Sciatic nerve (tissue), 2 donors: ENCODE data around the gene IKBKG. TPM values are rescaled to one million over a fixed set of nuclear protein-coding genes. Genes with fewer than 3 reads are reported as not detected.
"Not testable (repeated sequence)": the region's sequence is repeated elsewhere in the genome, so short reads cannot be mapped to it uniquely, and the experiment has no call there.

Experiments used
- ATAC-seq: fragments of 200-7000 bp; cut with Tn5 transposase; one replicate; pipeline ENCODE4 v1.9.1; 2020; ENCODE audit warnings: mild to moderate bottlenecking, moderate library complexity
- DNase-seq: peaks from one replicate; pipeline ENCODE4 v3.0.0-alpha.2; 2020; ENCODE audit warnings: low spot score
- intact Hi-C: fragments of 100-400 bp; cut with DNase I; formaldehyde crosslinking; loops from one replicate; pipeline ENCODE4 v1.14.2; 2022
- total RNA-seq: library from RNA; stranded (reverse); fragmentation: NEBNext Ultra II Directional; extraction: Animal tissue kit (Norgen Biotek cat#: 25700); gene quantifications from one replicate; pipeline ENCODE4 v1.2.1, GENCODE V29; 2021
- donor health status: DM: no; HTN: no; CAD: no.
- donor health status: DM: no; HTN: no; CAD: no.

The IKBKG gene
- total RNA-seq, 1 donor from 2014 or later = 25.2 TPM

DNA sequence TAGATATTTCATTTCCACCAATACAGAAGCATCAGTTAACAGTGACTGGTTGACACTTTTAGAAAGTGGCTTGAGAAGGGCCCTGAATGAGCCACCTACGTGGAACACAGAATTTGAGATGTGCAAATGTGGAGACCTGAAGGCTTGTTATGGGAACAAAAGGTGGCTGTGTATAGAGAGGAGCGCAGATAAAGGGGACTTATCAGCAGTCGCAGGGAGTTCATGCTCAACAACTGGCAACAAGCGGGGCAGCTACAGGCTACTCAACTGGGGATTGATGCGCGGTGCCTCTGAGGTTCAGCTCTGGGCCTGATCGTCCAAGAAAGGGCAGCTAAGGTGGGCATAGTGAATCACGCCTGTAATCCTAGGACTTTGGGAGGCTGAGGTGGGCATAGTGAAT is 28.0 kb upstream of the IKBKG start:
- no peak for ATAC-seq
- intact Hi-C loops = no loop called here
- no peak for DNase-seq

- no peak for DNase-seq
- intact Hi-C loops = no loop called here
Measured at GRCh38 chrX:154525606-154526490, 21.6 kb upstream of the IKBKG start.

GRCh38 chrX:154526901-154527675 is 20.3 kb upstream of the IKBKG start:
- intact Hi-C loops = no loop called here
- DNase-seq (peak; percentile 85), ATAC-seq (peak; percentile 90)

More at GRCh38 chrX:154525606-154526490, 21.6 kb upstream of the IKBKG start:
- no peak for ATAC-seq

- DNase-seq (no peak), ATAC-seq (peak; percentile 25)
- intact Hi-C loops = no loop called here
Measured at GRCh38 chrX:154529206-154529612, 18.2 kb upstream of the IKBKG start.

GRCh38 chrX:154530286-154530685 is 17.1 kb upstream of the IKBKG start:
- ATAC-seq (no peak), DNase-seq (no peak)
- intact Hi-C loops = no loop called here

DNA sequence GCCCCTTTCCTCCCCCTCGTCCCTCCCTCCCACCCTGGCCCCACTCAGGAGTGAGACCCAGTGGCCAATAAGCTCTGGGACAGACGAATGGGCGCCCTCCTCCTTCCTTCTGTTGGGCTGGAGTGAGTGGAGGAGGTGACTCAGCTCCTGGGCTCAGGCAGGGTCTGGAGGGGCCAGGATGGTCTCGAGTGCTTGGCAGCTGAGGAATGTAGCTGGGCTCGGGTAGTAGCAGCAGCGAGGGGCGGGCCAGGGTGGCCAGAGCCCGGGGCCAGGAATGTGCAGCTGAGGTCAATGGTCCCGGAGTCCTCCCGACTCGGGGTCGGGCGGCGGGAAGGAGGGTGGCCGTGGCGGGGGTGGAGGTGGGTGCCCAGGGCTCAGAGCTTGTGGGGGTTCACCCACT is 15.8 kb upstream of the IKBKG start:
- ATAC-seq (no peak), DNase-seq (no peak)
- intact Hi-C loops = no loop called here

- DNase-seq = no peak
- intact Hi-C loops = no loop called here
Measured at GRCh38 chrX:154532690-154533089, 14.7 kb upstream of the IKBKG start.

DNA sequence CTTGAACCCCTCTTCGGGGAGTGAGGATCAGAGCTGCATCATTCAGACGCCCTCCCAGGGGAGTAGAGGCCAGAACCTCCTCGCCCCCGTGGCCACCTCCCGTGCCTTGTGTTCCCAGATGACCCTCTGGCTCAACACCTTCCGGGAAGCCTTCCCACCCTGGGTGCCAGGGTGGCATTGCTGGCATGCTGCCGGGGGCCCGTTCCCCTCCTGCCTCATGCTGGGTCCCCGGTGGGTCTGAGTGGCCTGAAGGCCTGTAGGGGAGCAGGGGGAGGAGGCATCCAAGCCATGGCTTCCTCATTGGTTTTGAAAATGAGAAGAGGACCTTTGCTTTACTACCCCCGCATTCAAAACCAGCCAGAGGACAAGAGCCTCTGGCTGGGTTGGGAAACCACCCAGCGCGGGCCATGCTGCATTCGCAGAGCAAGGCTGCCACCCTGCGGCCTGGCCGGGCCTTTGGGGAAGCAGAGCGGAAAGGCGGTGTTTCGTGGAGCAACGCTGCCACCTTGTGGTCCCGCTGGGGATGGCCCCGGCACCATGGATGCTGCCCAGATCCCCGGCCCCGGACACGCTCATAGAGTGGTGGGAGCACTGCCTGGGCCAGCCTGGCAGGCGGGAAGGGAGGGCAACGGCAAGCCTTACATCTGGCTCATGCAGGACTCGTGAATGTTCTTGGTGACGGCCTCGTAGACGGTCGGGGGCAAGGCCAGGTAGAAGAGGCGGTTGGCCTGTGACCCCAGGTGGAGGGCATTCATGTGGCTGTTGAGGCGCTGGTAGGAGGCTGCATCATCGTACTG is 12.7 kb upstream of the IKBKG start:
- intact Hi-C loops = no loop called here
- DNase-seq (peak; percentile 95), ATAC-seq (peak; percentile 91)

More at GRCh38 chrX:154532690-154533089, 14.7 kb upstream of the IKBKG start:
- no peak for ATAC-seq

- DNase-seq = no peak
- intact Hi-C loops = no loop called here
- no peak for ATAC-seq
Measured at GRCh38 chrX:154535892-154536291, 11.5 kb upstream of the IKBKG start.

GRCh38 chrX:154539077-154539476 is 8.3 kb upstream of the IKBKG start:
- no peak for ATAC-seq
- intact Hi-C loops = no loop called here

DNA sequence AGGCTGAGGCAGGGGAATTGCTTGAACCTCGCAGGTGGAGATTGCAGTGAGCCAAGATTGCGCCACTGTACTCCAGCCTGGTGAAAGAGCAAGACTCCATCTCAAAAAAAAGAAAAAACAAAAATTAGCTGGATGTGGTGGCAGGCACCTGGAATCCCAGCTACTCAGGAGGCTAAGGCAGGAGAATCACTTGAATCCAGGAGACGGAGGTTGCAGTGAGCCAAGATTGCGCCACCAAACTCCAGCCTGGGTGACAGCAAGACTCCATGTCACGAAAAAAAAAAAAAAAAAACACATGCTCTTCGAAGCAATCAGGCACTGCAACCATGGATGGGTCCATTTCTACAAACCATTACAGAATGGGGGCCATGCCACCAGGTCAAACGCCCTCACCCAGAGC is 7.1 kb upstream of the IKBKG start:
- ATAC-seq, DNase-seq, intact Hi-C loops: not testable (repeated sequence)

More at GRCh38 chrX:154539077-154539476, 8.3 kb upstream of the IKBKG start:
- DNase-seq = no peak

DNA sequence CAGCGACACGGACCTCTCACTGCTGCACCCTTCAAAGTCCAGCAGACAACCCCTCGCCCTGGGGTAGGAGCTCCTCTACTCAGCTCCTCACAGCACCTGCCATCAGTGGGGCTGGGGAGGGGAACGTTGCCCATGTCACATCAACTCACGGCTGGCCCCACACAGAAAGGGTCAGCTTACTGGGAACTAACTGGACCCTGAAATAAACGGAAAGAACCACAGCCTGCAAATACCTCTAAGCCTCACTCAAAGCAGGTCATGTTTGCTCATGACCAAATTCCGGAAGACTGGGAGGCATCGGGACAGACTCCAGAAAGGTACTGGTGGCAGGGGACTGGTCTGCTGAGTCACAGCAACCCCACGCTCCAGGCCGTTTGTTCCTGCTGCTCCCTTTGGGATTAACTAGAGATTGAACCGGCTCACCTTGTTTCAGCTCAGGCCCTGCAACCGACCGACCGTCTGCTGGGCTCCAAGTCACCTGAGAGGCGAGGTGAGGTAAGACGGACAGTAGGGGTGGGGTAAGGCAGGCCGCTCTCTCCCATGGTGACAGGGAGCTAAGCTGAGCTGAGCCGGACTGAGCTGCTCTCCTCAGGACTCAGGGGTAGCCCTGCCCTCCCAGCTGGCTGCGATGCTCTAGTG is 6.4 kb upstream of the IKBKG start:
- ATAC-seq = peak; percentile 31
- intact Hi-C loops = no loop called here
- no peak for DNase-seq

DNA sequence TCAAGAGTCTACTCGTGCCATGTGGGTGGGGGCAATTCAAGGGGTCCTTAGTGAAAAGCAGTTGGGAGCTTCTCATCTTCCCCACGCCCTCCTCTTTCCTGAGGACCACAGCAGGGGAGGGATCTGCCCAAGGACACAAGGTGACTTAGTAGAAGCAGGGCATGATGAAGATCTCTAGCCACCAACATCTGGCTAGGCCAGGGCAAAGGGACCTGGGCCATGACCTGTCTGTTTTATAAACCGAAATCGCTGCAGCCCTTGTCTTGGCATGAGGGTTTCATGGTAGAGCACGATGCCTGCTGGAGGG is 5.9 kb upstream of the IKBKG start:
- DNase-seq (no peak), ATAC-seq (no peak)
- intact Hi-C loops = no loop called here

DNA sequence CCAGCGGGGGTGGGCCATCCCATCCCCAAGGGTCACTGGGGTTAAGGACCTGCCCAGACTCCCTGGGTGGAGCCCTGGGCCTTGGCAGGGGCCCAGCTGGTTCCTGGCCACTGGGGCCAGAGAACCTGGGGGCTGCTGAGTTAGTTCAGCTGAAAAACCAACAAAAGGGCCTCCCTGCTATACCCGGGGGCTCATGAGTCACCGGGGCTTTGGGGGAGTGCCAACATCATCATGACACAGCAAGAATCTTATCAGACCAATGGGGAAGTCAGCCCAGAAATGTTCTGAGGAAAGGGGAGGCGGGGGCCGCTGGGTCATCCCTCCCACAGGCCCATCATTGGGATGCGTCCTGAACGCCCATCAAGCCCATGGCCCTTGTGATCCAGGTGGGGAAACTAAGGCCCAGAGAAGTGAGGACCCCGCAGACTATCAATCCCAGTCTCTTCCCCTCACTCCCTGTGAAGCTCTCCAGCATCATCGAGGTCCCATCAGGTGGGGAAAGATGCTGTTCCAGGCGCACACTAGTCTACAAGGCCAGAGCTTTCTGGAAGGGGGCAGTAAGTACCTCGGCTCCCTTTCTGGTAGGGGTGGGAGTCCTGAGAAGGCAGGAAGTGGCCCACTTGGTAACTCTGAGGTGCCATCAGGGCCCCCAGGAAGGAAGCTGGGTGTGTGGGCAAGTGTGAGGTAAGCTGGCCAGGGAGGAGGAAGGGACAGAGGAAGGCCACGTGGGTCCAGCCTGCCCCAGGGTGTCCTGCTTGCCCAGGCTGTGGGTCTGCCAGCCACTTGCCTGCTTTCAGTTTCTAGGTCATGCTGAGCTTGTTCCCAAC is 5.3 kb upstream of the IKBKG start:
- DNase-seq (peak; percentile 84), ATAC-seq (peak; percentile 74)
- intact Hi-C loops = no loop called here

DNA sequence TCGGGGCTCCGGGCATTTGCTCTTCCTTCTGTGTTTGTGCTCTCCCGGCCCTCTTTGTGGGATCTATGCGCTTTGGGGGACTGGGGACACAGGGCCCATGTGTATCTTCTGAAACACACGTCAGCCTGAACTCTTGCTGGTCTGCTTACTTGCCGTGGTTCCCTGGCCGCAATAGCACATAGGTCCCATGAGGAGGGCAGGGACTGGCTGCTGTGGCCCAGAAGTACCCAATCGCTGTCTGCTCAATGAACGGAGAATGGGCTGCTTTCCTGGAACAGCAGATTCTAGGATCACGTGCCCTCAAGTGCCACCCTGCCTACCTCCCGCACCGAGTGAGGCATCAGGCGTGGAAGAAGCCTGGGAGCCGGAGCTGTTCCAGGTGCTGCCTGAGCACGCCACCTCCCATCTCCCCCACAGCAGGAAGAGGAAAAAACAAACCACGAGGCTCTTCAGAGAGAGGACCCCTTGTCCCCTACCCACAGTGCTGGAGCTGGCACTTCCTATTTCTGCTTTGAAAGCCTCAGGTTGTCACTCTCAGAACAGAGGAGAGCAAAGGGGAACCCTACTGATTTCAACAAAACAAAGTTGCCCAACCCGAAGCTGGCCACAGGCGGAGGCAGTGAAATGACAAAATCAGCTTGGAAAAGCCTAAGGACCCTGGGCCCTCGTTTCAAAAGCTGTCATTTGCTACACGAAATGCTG is 4.5 kb upstream of the IKBKG start:
- intact Hi-C loops = no loop called here
- ATAC-seq (no peak), DNase-seq (no peak)

DNA sequence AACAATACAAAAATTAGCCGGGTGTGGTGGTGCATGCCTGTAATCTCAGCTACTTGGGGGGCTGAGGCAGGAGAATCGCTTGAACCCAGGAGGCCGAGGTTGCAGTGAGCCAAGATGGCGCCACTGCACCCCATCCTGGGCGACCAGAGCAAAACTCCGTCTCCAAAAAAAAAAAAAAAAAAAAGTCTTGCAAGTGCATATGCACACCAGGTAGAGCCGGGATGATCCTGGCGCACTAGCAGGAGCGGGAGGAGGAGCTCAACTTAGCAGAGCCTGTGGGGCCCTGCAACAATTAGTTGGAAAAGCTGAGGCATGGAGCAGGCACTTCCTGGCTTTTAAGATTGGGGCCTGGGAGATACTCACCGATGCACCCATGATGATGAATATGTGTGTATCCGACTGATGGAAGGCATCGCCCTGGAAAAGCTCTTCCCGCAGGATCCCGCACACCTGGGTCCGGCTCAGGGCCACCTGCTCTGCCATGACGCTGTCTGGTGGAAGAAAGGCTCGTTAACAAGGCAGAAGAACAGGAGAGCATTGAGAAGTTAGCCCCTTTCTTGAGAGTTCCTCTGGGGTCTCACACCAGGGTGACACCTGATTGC is 1.6 kb upstream of the IKBKG start:
- DNase-seq (no peak), ATAC-seq (no peak)
- intact Hi-C loops = no loop called here
